Endothelial cell of umbilical vein (primary cell): ENCODE measurements around the gene LSM7. TPM values are rescaled to one million over a fixed set of nuclear protein-coding genes. Genes with fewer than 3 reads are reported as not detected.

ENCODE experiments used
- BruUV-seq: library from RNA; stranded (reverse); fragments of 400-500 nt; replicated peaks from 2 replicates; lab custom pipeline; 2021; lab: Mats Ljungman, UMichigan
- CTCF ChIA-PET: fragments of 300-600, 350-600 bp; sonication (Branson Sonifier 250); formaldehyde crosslinking; loops from one replicate; lab custom pipeline; 2021; ENCODE audit warnings: antibody characterized with exemption, inconsistent platforms; lab: Charles Lee
- POLR2A ChIA-PET: fragments of 300-600, 350-600 bp; sonication (Branson Sonifier 250); formaldehyde crosslinking; loops from one replicate; lab custom pipeline; 2021; ENCODE audit warnings: antibody characterized with exemption, inconsistent platforms; lab: Charles Lee
- DNase-seq: peaks from one replicate; pipeline ENCODE4 v3.0.0-alpha.2; 2011; ENCODE audit warnings: low read depth, low spot score
- FAIRE-seq: peaks from 2 replicates; lab custom pipeline; 2011; peaks lifted over from hg19 to GRCh38; lab: Jason Lieb, UNC
- H2AFZ ChIP-seq: 2 replicates; pipeline ENCODE4 v1.6.0; 2012; ENCODE audit warnings: low read depth, low read length, control low read depth, inconsistent platforms
- H3K27ac ChIP-seq: 2 replicates; pipeline ENCODE4 v1.5.1; 2011; ENCODE audit warnings: low read depth, mild to moderate bottlenecking, control low read depth, low read length, moderate library complexity; ENCODE audit not compliant: insufficient read depth
- H3K27me3 ChIP-seq, 2 experiments: 2 replicates each; pipeline versions ENCODE4 v1.6.0 to v1.6.1; 2011; ENCODE audit warnings: low read length in 2 of 2, mixed read lengths in 1 of 2; ENCODE audit not compliant: control insufficient read depth in 2 of 2, insufficient read depth in 2 of 2
- H3K36me3 ChIP-seq, 2 experiments: 2 replicates in 1 of 2; 3 replicates in 1 of 2; pipeline ENCODE4 v1.5.1; 2011; ENCODE audit warnings: low read length in 2 of 2, mild to moderate bottlenecking in 1 of 2, moderate library complexity in 1 of 2; ENCODE audit not compliant: control insufficient read depth in 2 of 2, insufficient read depth in 2 of 2; ENCODE audit errors: extremely low read depth in 1 of 2
- H3K4me1 ChIP-seq: 3 replicates; pipeline ENCODE4 v1.5.1; 2011; ENCODE audit warnings: mild to moderate bottlenecking, low read length; ENCODE audit not compliant: control insufficient read depth, insufficient read depth; ENCODE audit errors: extremely low read depth
- H3K4me2 ChIP-seq: 2 replicates; pipeline ENCODE4 v1.6.1; 2011; ENCODE audit warnings: low read length, control low read depth, mixed read lengths; ENCODE audit not compliant: insufficient read depth
- H3K4me3 ChIP-seq, 3 experiments: fragments of 200-600 bp in 1 of 3; sonication (generic), shearing (Covaris generic) in 1 of 3; replicated peaks in 1 of 3; 2 replicates each; pipeline ENCODE4 v1.5.1; 2011 to 2016; ENCODE audit warnings: control low read depth in 3 of 3, low read length in 3 of 3, mild to moderate bottlenecking in 2 of 3, inconsistent platforms in 1 of 3, low read depth in 1 of 3, moderate library complexity in 1 of 3; ENCODE audit not compliant: insufficient read depth in 1 of 3
- H3K79me2 ChIP-seq: 2 replicates; pipeline ENCODE4 v1.6.0; 2012; ENCODE audit warnings: low read length, inconsistent platforms; ENCODE audit not compliant: control insufficient read depth, insufficient read depth
- H3K9ac ChIP-seq: replicated peaks from 2 replicates; pipeline ENCODE3; 2011; ENCODE audit warnings: low read length, control low read depth; ENCODE audit not compliant: insufficient read depth; ENCODE audit errors: extremely low read depth
- H3K9me1 ChIP-seq: replicated peaks from 3 replicates; pipeline ENCODE4 v1.6.0; 2011; ENCODE audit warnings: mild to moderate bottlenecking, low read length; ENCODE audit not compliant: control insufficient read depth, insufficient read depth; ENCODE audit errors: extremely low read depth
- H3K9me3 ChIP-seq: replicated peaks from 2 replicates; pipeline ENCODE4 v1.5.1; 2012; ENCODE audit warnings: low read length, inconsistent platforms; ENCODE audit not compliant: control insufficient read depth, insufficient read depth
- H4K20me1 ChIP-seq: replicated peaks from 2 replicates; pipeline ENCODE3; 2011; ENCODE audit warnings: mild to moderate bottlenecking, low read length; ENCODE audit not compliant: control insufficient read depth, insufficient read depth; ENCODE audit errors: extremely low read depth
- CTCF ChIP-seq, 2 donors: IDR thresholded peaks; 1 replicate in 1 of 2; 2 replicates in 1 of 2; pipeline ENCODE4 v1.5.1; 2011; ENCODE audit warnings: low read length in 2 of 2, mild to moderate bottlenecking in 2 of 2, moderate library complexity in 2 of 2, control low read depth in 1 of 2, inconsistent platforms in 1 of 2, low read depth in 1 of 2; ENCODE audit not compliant: insufficient read depth in 1 of 2; ENCODE audit errors: extremely low read depth in 1 of 2
- EZH2 ChIP-seq: IDR thresholded peaks from 2 replicates; pipeline ENCODE4 v1.6.1; 2012; ENCODE audit warnings: borderline replicate concordance, low read depth, mild to moderate bottlenecking, moderate library complexity, low read length, inconsistent platforms; ENCODE audit not compliant: severe bottlenecking
- POLR2AphosphoS5 ChIP-seq: IDR thresholded peaks from 2 replicates; pipeline ENCODE4 v1.6.1; 2012; ENCODE audit warnings: low read depth, mild to moderate bottlenecking, control low read depth, low read length, moderate library complexity; ENCODE audit not compliant: insufficient read depth
- dilution Hi-C: fragments of 300-500 bp; cut with MboI; formaldehyde crosslinking; loops from one replicate; pipeline ENCODE4 v1.15.0; 2019; ENCODE audit warnings: low sequenced_read_pairs; ENCODE audit not compliant: extremely low pct_ligation_motif_present
- intact Hi-C: fragments of 100-400 bp; cut with micrococcal nuclease; formaldehyde crosslinking; loops from one replicate; pipeline ENCODE4 v1.10.0; 2022
- polyA plus RNA-seq, 4 experiments: library from polyadenylated mRNA; depleted of rRNA in 3 of 4; stranded (reverse) in 3 of 4; unstranded in 1 of 4; fragments of >200 nt; gene quantifications; 2 replicates each; pipeline versions ENCODE4 v1.2.1 to v1.2.3, GENCODE V29; 2011 to 2012; ENCODE audit warnings: missing spikeins in 1 of 4
- total RNA-seq: library from RNA; stranded (reverse); gene quantifications from 2 replicates; pipeline ENCODE4 v1.2.3, GENCODE V29; 2021

LSM7 gene
- total and polyA plus RNA-seq, 2 donors (not counting 3 experiments of a cell fraction or from before 2014, with no cell fraction given), result 124 to 673 TPM

GRCh38 chr19:2291185-2291751 is 37.1 kb downstream of the LSM7 start:
- Histone ChIP-seq H2AFZ (no peak overlapping the region), H3K36me3 (no peaks in the 10 kb centered on the region), H3K4me2 (no peak overlapping the region), H3K4me3 (no peak overlapping the region), H3K9me1 (no peaks in the 10 kb centered on the region), H4K20me1 (no peaks in the 10 kb centered on the region), H3K27me3 (peaks cover 43 to 56% of the 10 kb centered on the region in 2 experiments), H3K79me2 (no peaks in the 10 kb centered on the region), H3K9me3 (no peaks in the 10 kb centered on the region), H3K4me1 (peaks cover 5% of the 10 kb centered on the region), H3K9ac (no peak overlapping the region), H3K27ac (no peak overlapping the region)
- ChIA-PET POLR2A (no interaction called here), CTCF (interaction anchor here (0.9 to 2.0 kb wide), 2 partner anchors 11 to 30 kb away, joined by 4 to 7 read pairs; no protein-coding TSS in a partner anchor)
- DNase-seq (peak; percentile 26), FAIRE-seq (no peak)
- dilution Hi-C loops (no loop called here), intact Hi-C loops (no loop called here)
- BruUV-seq, result no TSS peak
- TF ChIP-seq POLR2AphosphoS5 (no peak), EZH2 (peak; percentile 89), CTCF (IDR thresholded peaks at IDR 0.05; ENCODE audit: extremely low read depth in 1 of 2, insufficient read depth in 1 of 2, low read depth in 1 of 2, low read length in 2 of 2) (peak in 1 of 2 donors; percentile 8)
